GM12864 (cell line): ENCODE data around the gene FN1.

Experiments
- DNase-seq: peaks from one replicate; pipeline ENCODE4 v3.0.0-alpha.2; 2011; ENCODE audit warnings: low read depth
- H3K4me3 ChIP-seq: 2 replicates; pipeline ENCODE4 v1.5.1; 2011; ENCODE audit warnings: mild to moderate bottlenecking, low read depth, low read length, control low read depth
- CTCF ChIP-seq: IDR thresholded peaks from 2 replicates; pipeline ENCODE4 v1.5.1; 2011; ENCODE audit warnings: low read depth, mild to moderate bottlenecking, moderate library complexity, low read length, control low read depth, inconsistent platforms; ENCODE audit errors: missing control alignments

FN1 gene

GRCh38 chr2:215370112-215370965 is 65.5 kb downstream of the FN1 start:
- no peak for TF ChIP-seq CTCF
- no peak overlapping the region for H3K4me3 ChIP-seq
- no peak for DNase-seq

- no peak overlapping the region for H3K4me3 ChIP-seq
- DNase-seq, result no peak
- no peak for TF ChIP-seq CTCF
Measured at GRCh38 chr2:215369181-215369760, 66.6 kb downstream of the FN1 start.

DNA sequence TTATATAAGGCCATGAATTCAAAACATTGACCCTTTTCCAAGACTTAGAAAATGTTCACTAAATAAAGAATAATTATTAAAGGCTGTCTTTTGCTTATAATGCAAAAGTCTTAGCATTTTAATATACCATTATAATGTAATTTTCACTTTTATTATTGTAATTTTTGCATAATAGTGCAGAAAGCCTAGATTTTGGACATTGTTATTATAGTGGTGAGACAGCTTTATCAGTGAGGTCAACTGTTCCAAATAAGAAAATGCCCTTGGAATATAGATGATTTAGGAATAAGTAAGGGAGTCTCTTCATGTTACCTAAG is 67.4 kb downstream of the FN1 start:
- no peak for TF ChIP-seq CTCF
- H3K4me3 ChIP-seq, result no peak overlapping the region
- DNase-seq, result no peak

DNA sequence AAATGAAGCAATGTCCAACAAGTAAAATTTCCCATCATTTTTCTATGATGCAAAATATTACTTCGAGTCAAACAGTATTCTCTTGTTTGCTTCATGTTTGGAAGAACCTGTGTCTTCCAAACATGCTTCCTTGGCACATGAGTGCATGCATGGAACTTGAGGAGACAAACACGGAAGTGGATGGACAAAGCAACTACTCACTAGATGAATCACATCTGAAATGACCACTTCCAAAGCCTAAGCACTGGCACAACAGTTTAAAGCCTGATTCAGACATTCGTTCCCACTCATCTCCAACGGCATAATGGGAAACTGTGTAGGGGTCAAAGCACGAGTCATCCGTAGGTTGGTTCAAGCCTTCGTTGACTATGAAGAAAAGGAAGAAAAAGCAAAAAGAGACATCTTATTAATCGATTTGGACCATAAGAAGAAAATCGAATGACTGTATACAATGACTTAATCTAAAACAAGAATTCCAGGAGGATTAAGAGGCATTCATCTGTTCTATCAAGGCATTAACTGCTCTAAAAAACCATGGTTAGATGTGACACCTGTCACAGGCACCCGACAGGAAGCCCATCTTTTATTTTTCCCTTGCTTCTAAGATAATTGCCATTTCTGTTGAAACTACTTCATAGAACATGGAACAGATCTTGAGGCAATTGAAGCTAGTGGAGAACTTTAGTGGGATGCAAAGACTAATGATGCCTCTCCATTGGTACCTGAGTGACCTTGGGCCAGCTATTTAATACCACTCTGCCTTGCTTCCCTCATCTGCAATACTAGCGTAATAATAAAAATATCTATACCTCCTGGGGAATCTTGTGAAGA is 68.0 kb downstream of the FN1 start:
- H3K4me3 ChIP-seq, result no peak overlapping the region
- no peak for TF ChIP-seq CTCF
- DNase-seq, result no peak

GRCh38 chr2:215366440-215367032 is 69.3 kb downstream of the FN1 start:
- no peak overlapping the region for H3K4me3 ChIP-seq
- no peak for TF ChIP-seq CTCF
- no peak for DNase-seq

GRCh38 chr2:215365184-215365658 is 70.6 kb downstream of the FN1 start:
- no peak overlapping the region for H3K4me3 ChIP-seq
- TF ChIP-seq CTCF, result no peak
- no peak for DNase-seq
